Trophoblast cell (in vitro differentiated cells and primary cell): Measurements from ENCODE around the gene FAM236C.
"Not testable (repeated sequence)": the region's sequence is repeated elsewhere in the genome, so short reads cannot be mapped to it uniquely, and the experiment has no call there.

Source experiments
- DNase-seq, 2 donors: peaks; one replicate each; pipeline ENCODE4 v3.0.0-alpha.2; 2016
- H2AFZ ChIP-seq: 2 replicates; pipeline ENCODE4 v1.6.1; 2013; ENCODE audit warnings: low read length, moderate library complexity, mild to moderate bottlenecking; ENCODE audit not compliant: insufficient read depth, poor library complexity
- H2AK5ac ChIP-seq: 2 replicates; pipeline ENCODE4 v1.6.1; 2013; ENCODE audit warnings: mild to moderate bottlenecking, low read length
- H2BK120ac ChIP-seq: 2 replicates; pipeline ENCODE4 v1.6.1; 2013; ENCODE audit warnings: low read length, mild to moderate bottlenecking, moderate library complexity; ENCODE audit not compliant: insufficient read depth, poor library complexity
- H2BK12ac ChIP-seq: 2 replicates; pipeline ENCODE4 v1.6.1; 2013; ENCODE audit warnings: mild to moderate bottlenecking, low read length, moderate library complexity
- H2BK5ac ChIP-seq: 2 replicates; pipeline ENCODE4 v1.6.1; 2013; ENCODE audit warnings: low read length, low read depth, moderate library complexity, mild to moderate bottlenecking; ENCODE audit not compliant: poor library complexity
- H3K14ac ChIP-seq: 2 replicates; pipeline ENCODE4 v1.6.1; 2013; ENCODE audit warnings: mild to moderate bottlenecking, low read length
- H3K18ac ChIP-seq: 2 replicates; pipeline ENCODE4 v1.6.1; 2013; ENCODE audit warnings: mild to moderate bottlenecking, low read length
- H3K23ac ChIP-seq: 2 replicates; pipeline ENCODE4 v1.6.1; 2013; ENCODE audit warnings: low read length
- H3K27ac ChIP-seq: 2 replicates; pipeline ENCODE4 v1.5.1; 2013; ENCODE audit warnings: low read depth, mild to moderate bottlenecking, inconsistent platforms, low read length, moderate library complexity
- H3K27me3 ChIP-seq: 2 replicates; pipeline ENCODE4 v1.6.1; 2013; ENCODE audit warnings: inconsistent platforms, mild to moderate bottlenecking, low read length, moderate library complexity; ENCODE audit not compliant: insufficient read depth
- H3K36me3 ChIP-seq, 2 experiments: 1 replicate in 1 of 2; 2 replicates in 1 of 2; pipeline ENCODE4 v1.6.1; 2013; ENCODE audit warnings: low read length in 2 of 2, mild to moderate bottlenecking in 2 of 2, moderate library complexity in 1 of 2; ENCODE audit not compliant: insufficient read depth in 2 of 2, control insufficient read depth in 1 of 2
- H3K4ac ChIP-seq: 2 replicates; pipeline ENCODE4 v1.6.1; 2013; ENCODE audit warnings: low read depth, mild to moderate bottlenecking, low read length, moderate library complexity
- H3K4me1 ChIP-seq, 2 experiments: 1 replicate in 1 of 2; 2 replicates in 1 of 2; pipeline ENCODE4 v1.6.1; 2013; ENCODE audit warnings: low read length in 2 of 2, mild to moderate bottlenecking in 2 of 2, moderate library complexity in 1 of 2; ENCODE audit not compliant: insufficient read depth in 2 of 2, control insufficient read depth in 1 of 2
- H3K4me2 ChIP-seq: 2 replicates; pipeline ENCODE4 v1.6.1; 2013; ENCODE audit warnings: inconsistent platforms, mild to moderate bottlenecking, low read length, moderate library complexity
- H3K4me3 ChIP-seq: 2 replicates; pipeline ENCODE4 v1.5.1; 2013; ENCODE audit warnings: mild to moderate bottlenecking, low read depth, low read length, inconsistent platforms
- H3K79me1 ChIP-seq: one replicate; pipeline ENCODE4 v1.6.1; 2013; ENCODE audit warnings: low read length
- H3K79me2 ChIP-seq: 2 replicates; pipeline ENCODE4 v1.6.1; 2013; ENCODE audit warnings: low read length, mild to moderate bottlenecking; ENCODE audit not compliant: control insufficient read depth, insufficient read depth, poor library complexity
- H3K9ac ChIP-seq: 2 replicates; pipeline ENCODE4 v1.6.1; 2013; ENCODE audit warnings: mild to moderate bottlenecking, low read length
- H3K9me3 ChIP-seq: 2 replicates; pipeline ENCODE4 v1.6.1; 2013; ENCODE audit warnings: low read depth, mild to moderate bottlenecking, control low read depth, inconsistent platforms, low read length; ENCODE audit not compliant: insufficient read depth
- H4K12ac ChIP-seq: 2 replicates; pipeline ENCODE4 v1.6.1; 2013; ENCODE audit warnings: low read depth, mild to moderate bottlenecking, low read length, moderate library complexity
- H4K8ac ChIP-seq: 2 replicates; pipeline ENCODE4 v1.6.1; 2013; ENCODE audit warnings: low read depth, mild to moderate bottlenecking, low read length, moderate library complexity
- H4K91ac ChIP-seq: one replicate; pipeline ENCODE4 v1.6.1; 2013; ENCODE audit warnings: low read depth, mild to moderate bottlenecking, low read length, moderate library complexity
- WGBS: extraction: QIAGEN DNeasy Blood & Tissue Kit; methylation state at CpG from one replicate; pipeline ENCODE4 v1.1.7; 2013; ENCODE audit warnings: missing lambda C conversion rate; ENCODE audit not compliant: insufficient read length, insufficient coverage; ENCODE audit errors: extremely low coverage; 5-methylcytosine and 5-hydroxymethylcytosine counted together

FAM236C gene

DNA sequence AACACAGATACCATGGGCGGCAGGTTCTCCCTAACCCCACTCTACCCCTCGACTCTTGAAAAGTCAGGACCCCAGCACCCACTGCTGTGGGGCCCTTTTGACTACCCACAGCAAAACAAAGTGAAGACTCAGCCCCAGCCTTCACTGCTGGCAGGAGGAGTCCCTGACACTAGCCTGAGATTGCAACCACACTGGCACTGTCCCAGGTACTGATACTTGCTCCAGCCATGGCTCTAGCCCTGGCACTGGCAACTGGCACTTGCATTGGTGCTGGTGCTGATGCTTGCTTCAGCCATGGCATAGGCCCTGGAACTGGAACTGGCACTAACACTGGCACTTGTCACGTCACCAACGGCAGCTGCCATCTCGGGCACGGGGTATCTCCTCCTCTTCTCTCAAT, 29.9 kb downstream of the FAM236C start:
- no CpG with 5 or more reads among the region's 6 CpGs for WGBS
- H2BK5ac ChIP-seq, H2AK5ac ChIP-seq, H3K4me2 ChIP-seq, H2AFZ ChIP-seq, H3K79me2 ChIP-seq, H4K8ac ChIP-seq, H2BK120ac ChIP-seq, H3K27ac ChIP-seq, H3K23ac ChIP-seq, H3K79me1 ChIP-seq, H3K18ac ChIP-seq, H4K12ac ChIP-seq, H4K91ac ChIP-seq, H3K27me3 ChIP-seq, H2BK12ac ChIP-seq, H3K9me3 ChIP-seq, H3K4me1 ChIP-seq, H3K9ac ChIP-seq, H3K4ac ChIP-seq, DNase-seq, H3K36me3 ChIP-seq, H3K4me3 ChIP-seq, H3K14ac ChIP-seq: not testable (repeated sequence)

DNA sequence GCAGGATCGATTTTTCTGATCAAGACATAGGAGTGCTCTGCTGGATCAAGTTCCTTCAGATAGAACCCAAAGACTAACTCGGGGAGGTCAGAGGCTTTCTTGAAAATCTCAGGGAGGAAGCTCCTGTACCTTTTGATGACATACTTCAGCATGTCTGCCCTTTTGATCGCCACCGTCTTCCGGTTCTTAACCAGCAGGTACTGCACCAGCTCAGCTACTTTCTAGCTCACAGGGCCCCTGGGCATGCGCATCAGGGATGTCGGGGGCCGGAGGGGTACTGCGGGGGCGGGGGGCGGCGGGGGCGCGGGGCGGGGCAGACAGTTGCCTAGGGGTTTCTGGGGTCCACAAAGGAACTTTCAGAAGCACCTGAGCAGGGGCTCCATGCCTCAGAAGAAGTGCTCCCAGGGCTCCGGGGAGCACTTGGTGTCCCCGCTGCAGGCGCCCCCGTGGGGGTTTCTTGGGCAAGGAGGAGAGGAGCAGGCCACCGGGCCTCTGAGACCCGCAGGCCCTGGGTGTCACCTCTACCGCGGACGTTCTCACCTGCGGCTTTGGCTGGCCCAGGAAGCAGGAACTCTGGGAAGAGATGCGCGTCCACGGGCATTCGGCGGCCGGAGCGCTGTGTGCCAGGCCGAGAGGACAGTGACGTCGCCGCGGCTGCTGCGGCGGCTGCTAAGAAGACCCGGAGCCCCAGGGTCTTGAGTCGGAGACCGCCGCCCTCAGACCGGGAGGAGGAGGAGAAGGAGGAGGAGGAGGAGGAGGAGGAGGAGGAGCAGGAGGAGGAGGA, 30.8 kb downstream of the FAM236C start:
- not testable (repeated sequence) for H2BK120ac ChIP-seq, H3K23ac ChIP-seq, H3K9me3 ChIP-seq, H3K36me3 ChIP-seq, DNase-seq, H4K91ac ChIP-seq, H2AFZ ChIP-seq, H3K4me2 ChIP-seq, H3K18ac ChIP-seq, H3K79me2 ChIP-seq, H3K27ac ChIP-seq, H3K9ac ChIP-seq, H3K79me1 ChIP-seq, H3K4me1 ChIP-seq, H2BK12ac ChIP-seq, H3K4me3 ChIP-seq, H3K27me3 ChIP-seq, H3K14ac ChIP-seq, H4K12ac ChIP-seq, H4K8ac ChIP-seq, H2BK5ac ChIP-seq, H3K4ac ChIP-seq, H2AK5ac ChIP-seq
- WGBS = no CpG with 5 or more reads among the region's 44 CpGs

DNA sequence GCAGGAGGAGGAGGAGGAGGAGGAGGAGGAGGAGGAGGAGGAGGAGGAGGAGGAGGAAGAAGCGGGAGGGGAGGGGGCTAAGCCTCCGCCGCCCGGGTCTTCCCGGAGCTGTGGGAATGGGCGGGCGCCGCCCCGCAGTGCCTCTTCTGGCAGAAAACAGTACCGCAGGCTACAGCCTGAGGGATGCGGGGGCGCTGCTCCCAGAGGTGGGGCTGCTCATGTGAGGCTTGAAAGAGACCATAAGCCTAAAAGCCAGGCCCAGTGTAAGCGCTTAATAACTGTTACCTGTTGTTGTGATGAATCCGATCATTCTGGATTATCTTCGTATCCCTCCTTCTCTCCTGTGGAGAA, 31.4 kb downstream of the FAM236C start, which contains the start of gene DMRTC1:
Gene DMRTC1, minus strand, starts transcription at position 19 of the 351 bp plus-strand sequence. CDS start 68,143 bp downstream, outside the sequence.
- H4K8ac ChIP-seq, H3K4me2 ChIP-seq, H3K23ac ChIP-seq, H3K27ac ChIP-seq, H3K4me1 ChIP-seq, H4K91ac ChIP-seq, H3K79me2 ChIP-seq, H3K27me3 ChIP-seq, H2BK5ac ChIP-seq, H3K18ac ChIP-seq, H2BK12ac ChIP-seq, H2AFZ ChIP-seq, H2AK5ac ChIP-seq, H3K4me3 ChIP-seq, DNase-seq, H3K9me3 ChIP-seq, H3K9ac ChIP-seq, H3K79me1 ChIP-seq, H4K12ac ChIP-seq, H2BK120ac ChIP-seq, H3K4ac ChIP-seq, H3K36me3 ChIP-seq, H3K14ac ChIP-seq: not testable (repeated sequence)
- WGBS = no CpG with 5 or more reads among the region's 15 CpGs

DNA sequence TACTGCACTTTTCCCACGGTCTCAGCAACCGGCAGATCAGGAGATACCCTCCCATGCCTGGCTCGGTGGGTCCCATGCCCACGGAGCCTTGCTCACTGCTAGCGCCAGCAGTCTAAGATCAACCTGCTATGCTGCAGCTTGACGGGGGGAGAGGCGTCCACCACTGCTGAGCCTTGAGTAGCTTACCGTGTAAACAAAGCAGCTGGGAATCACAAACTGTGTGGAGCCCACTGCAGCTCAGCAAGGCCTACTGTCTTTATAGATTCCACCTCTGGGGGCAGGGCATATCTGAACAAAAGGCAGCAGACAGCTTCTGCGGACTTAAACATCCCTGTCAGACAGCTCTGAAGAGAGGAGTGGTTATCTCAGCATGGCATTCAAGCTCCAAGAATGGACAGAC, 47.6 kb downstream of the FAM236C start:
- no CpG with 5 or more reads among the region's 9 CpGs for WGBS

More for the DNA sequence above, 47.6 kb downstream of the FAM236C start:
- H3K79me2 ChIP-seq, H4K8ac ChIP-seq, H3K23ac ChIP-seq, H3K9me3 ChIP-seq, DNase-seq, H2BK120ac ChIP-seq, H2AFZ ChIP-seq, H4K12ac ChIP-seq, H3K79me1 ChIP-seq, H3K18ac ChIP-seq, H3K36me3 ChIP-seq, H3K27me3 ChIP-seq, H3K4me1 ChIP-seq, H3K27ac ChIP-seq, H3K4ac ChIP-seq, H3K14ac ChIP-seq, H2BK12ac ChIP-seq, H3K9ac ChIP-seq, H4K91ac ChIP-seq, H2AK5ac ChIP-seq, H2BK5ac ChIP-seq, H3K4me3 ChIP-seq, H3K4me2 ChIP-seq: not testable (repeated sequence)
